ENCODE results near the gene PEAK3. TPM values are rescaled to one million over a fixed set of nuclear protein-coding genes. Genes with fewer than 3 reads are reported as not detected.

Gene PEAK3
- total and polyA plus RNA-seq, 9 donors: 0.10 to 0.62 (median 0.26) TPM; not detected in 3

- Histone ChIP-seq H3K4me1 (ENCODE audit: insufficient read depth) (peaks cover 11% of the 10 kb centered on the region), H3K4me3 (no peak overlapping the region), H3K27me3 (no peaks in the 10 kb centered on the region), H3K9me3 (no peaks in the 10 kb centered on the region), H3K36me3 (no peaks in the 10 kb centered on the region), H3K27ac (no peak overlapping the region)
- DNase-seq: no peak
- intact Hi-C loops (cut with DNase I): no loop called here
- TF ChIP-seq CTCF (IDR thresholded peaks at IDR 0.05): no peak
- no peak for TF ChIP-seq POLR2A (IDR thresholded peaks at IDR 0.05)
- TF ChIP-seq EP300 (IDR thresholded peaks at IDR 0.05): no peak
- 66 to 75% (median 74%) methylated on average over 29 of the region's 29 CpGs for WGBS, 3 donors
Observed at GRCh38 chr19:2325281-2326046, 43.5 kb upstream of the PEAK3 start.

DNA sequence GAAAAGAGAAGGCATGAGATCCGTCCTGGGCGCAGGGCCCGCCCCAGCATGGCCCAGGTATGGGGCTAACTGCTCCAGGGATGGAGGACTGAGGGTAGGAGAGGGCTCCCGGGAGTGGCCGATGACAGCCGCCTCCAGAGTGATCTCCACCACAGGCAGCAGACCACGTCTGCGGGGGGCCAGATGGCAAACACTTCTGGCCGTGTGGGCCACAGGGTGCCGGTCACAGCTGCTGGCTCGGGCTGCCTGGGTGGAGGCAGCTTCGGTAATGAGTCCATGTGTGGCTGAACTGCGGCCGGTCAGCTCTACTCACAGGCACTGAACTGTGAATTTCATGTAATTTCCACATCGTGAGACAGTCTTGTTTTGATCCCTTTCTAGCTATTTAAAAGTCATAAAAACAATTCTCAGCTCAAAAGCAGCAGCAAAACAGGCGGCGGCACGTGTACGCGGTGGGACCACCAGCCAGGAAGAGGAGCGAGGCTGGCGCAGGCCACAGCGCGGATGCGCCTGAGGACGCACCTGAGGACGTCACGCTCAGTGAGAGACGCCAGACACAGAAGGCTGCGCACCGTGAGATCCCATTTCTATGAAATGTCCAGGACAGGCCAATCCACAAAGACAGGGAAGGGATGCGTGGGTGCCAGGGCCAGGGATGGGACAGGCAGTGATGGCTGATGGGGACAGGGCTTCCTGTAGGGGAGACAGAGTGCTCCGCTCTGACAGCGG, 42.4 kb upstream of the PEAK3 start:
- no peaks in the 10 kb centered on the region for H3K36me3 ChIP-seq
- no peak overlapping the region for H3K27ac ChIP-seq
- no peaks in the 10 kb centered on the region for H3K27me3 ChIP-seq
- no peak overlapping the region for H3K4me3 ChIP-seq
- intact Hi-C loops (cut with DNase I): no loop called here
- no peak for TF ChIP-seq POLR2A (IDR thresholded peaks at IDR 0.05)
- no peak for TF ChIP-seq CTCF (IDR thresholded peaks at IDR 0.05)
- TF ChIP-seq EP300 (IDR thresholded peaks at IDR 0.05): no peak
- DNase-seq: no peak
- WGBS, 3 donors: 86 to 88% (median 87%) methylated on average over 34 of the region's 34 CpGs
- peaks cover 6% of the 10 kb centered on the region for H3K4me1 ChIP-seq (ENCODE audit: insufficient read depth)
- H3K9me3 ChIP-seq: no peaks in the 10 kb centered on the region

DNA sequence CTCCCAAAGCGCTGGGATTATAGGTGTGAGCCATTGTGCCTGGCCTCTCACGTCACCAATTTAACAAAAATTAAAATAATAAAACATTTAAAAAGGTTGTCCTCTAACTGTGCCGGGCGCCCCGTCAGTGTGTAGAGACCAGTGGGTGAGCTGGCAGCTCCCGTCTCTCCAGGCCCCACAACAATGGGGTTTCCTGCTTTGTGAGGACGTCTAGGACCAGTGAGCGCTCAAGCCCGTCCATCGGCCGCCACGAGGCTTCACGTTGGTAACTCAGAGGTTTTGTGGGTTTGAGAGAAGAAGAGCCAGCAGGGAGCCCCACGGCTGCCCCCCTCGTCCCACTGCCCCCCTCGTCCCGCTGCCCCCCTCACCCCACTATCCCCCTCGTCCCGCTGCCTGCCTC, 41.7 kb upstream of the PEAK3 start:
- no peak for TF ChIP-seq CTCF (IDR thresholded peaks at IDR 0.05)
- no peak for TF ChIP-seq POLR2A (IDR thresholded peaks at IDR 0.05)
- no peak for TF ChIP-seq EP300 (IDR thresholded peaks at IDR 0.05)
- 88 to 94% (median 89%) methylated on average over 19 of the region's 19 CpGs for WGBS, 3 donors
- Histone ChIP-seq H3K27me3 (no peaks in the 10 kb centered on the region), H3K36me3 (no peaks in the 10 kb centered on the region), H3K9me3 (no peaks in the 10 kb centered on the region), H3K4me1 (ENCODE audit: insufficient read depth) (peaks cover 3% of the 10 kb centered on the region), H3K4me3 (no peak overlapping the region), H3K27ac (no peak overlapping the region)
- no peak for DNase-seq
- intact Hi-C loops (cut with DNase I): no loop called here

- H3K27me3 ChIP-seq: no peaks in the 10 kb centered on the region
Observed at GRCh38 chr19:2321565-2322283, 39.7 kb upstream of the PEAK3 start.

More at GRCh38 chr19:2321565-2322283, 39.7 kb upstream of the PEAK3 start:
- H3K9me3 ChIP-seq: no peaks in the 10 kb centered on the region
- intact Hi-C loops (cut with DNase I): no loop called here
- 82 to 85% (median 85%) methylated on average over 33 to 39 of the region's 39 CpGs for WGBS, 3 donors
- no peaks in the 10 kb centered on the region for H3K4me1 ChIP-seq (ENCODE audit: insufficient read depth)
- no peak overlapping the region for H3K4me3 ChIP-seq
- no peak for DNase-seq
- TF ChIP-seq CTCF (IDR thresholded peaks at IDR 0.05) (no peak), POLR2A (IDR thresholded peaks at IDR 0.05) (no peak), EP300 (IDR thresholded peaks at IDR 0.05) (no peak)
- H3K27ac ChIP-seq: no peak overlapping the region
- no peaks in the 10 kb centered on the region for H3K36me3 ChIP-seq
